IPS DF 19.7 (cell line): ENCODE measurements around the gene TNP2.
"Not testable (repeated sequence)": the region's sequence is repeated elsewhere in the genome, so short reads cannot be mapped to it uniquely, and the experiment has no call there.

ENCODE experiments used
- DNase-seq: peaks from one replicate; pipeline ENCODE4 v3.0.0-alpha.2; 2013; ENCODE audit warnings: low read depth, low spot score

TNP2 gene

DNA sequence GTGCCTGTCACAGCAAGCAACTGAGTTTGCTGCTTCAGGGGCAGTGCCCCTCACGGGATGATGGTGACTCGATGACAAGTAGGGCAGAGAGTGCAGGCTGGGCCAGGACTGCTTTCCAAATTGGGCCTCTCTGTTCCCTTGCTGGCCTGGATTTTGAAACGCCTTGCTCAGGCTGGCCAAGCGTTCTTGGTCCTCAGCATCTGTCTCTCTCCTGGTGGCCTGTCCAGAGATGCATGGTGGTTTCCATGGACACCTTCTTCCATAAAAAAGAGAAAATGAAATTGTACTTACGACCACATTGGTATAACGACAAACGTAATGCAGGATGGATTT, 31.4 kb upstream of the TNP2 start:
- DNase-seq = no peak

DNA sequence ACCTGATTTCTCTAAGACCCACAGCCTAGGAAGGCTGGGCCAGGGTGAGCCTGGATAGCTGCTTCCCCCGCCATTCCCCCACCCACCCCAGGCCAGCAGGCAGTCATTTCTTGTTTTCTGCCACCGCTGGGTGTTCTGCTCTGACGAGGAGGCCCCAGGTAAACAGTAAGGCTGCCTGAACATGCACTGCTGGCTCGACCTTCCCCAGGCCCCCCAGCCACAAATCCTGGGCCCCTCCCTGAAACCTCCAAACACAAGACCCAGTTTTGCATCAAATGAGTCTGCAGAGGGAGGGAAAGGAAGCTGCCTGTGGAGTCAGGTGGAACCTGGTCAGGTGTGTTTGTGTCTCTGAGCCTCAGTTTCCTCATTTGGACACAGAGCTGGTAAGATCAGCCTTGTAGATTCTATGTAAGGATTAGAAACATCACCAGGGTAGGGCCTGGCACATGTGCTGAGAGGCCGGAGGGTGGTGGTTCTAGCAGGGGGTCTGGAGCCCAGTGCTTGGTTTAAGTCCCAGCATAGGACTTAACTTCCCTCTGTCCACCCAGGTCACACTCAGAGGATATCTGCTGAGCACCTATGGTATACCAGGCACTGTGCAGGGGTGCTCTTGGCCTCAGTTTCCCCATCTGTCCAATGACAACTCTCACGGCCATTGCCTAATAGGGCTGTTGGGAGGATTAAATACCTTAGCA, 30.9 kb upstream of the TNP2 start:
- no peak for DNase-seq

- not testable (repeated sequence) for DNase-seq
Measured at GRCh38 chr16:11298950-11299547, 29.9 kb upstream of the TNP2 start.

GRCh38 chr16:11298143-11298900, 29.2 kb upstream of the TNP2 start:
- DNase-seq = no peak

DNA sequence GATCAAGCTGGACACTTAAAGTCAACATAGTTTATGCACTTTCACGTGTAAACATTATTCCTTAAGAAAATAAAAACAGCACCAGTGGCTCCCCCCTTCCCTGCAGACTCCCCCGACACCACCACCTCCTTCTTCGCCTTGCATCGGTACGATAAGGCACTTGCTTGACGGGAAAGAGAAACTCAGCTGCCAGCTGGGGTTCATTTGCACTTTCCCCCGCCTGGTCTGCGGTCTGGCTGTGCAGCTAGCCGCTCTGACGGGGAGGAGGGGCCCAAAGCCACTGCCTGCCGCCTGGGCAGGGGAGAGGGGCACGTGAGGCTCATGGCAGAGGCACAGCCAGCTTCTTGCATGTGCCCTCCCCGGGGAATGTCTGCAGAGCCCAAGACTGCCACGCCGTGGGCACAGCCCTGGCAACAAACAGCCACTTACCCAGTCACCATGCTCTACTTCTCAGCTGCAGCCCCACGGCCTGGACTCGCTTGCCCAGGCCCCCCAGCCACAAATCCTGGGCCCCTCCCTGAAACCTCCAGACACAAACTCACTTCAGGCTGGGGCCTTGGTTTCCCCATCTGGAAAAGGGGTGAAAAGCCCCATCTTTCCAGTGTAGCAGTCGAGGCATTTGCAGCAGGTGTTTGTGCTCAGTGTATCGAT, 28.5 kb upstream of the TNP2 start:
- DNase-seq = no peak

GRCh38 chr16:11296706-11297491, 27.8 kb upstream of the TNP2 start:
- DNase-seq = no peak

DNA sequence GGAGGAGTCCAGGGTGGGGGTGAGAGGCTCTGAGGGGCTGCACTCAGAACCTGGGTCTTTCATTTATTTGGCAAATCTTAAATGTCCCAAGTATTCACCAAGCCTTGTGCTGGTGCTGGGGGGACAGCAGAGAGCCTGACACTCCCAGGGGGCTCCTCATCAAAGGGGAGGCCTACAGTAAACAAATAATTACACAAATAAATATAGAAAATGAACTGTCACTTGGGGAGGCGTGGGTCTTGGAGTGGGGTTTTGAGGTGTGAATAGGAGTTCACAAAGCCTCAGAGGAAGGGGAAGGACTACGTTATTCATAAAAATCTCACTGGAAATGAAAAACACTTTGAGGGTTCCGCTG, 27.2 kb upstream of the TNP2 start:
- no peak for DNase-seq

- DNase-seq = no peak
Measured at GRCh38 chr16:11295672-11296071, 26.5 kb upstream of the TNP2 start.

GRCh38 chr16:11292076-11292748, 23.1 kb upstream of the TNP2 start:
- DNase-seq = no peak

DNA sequence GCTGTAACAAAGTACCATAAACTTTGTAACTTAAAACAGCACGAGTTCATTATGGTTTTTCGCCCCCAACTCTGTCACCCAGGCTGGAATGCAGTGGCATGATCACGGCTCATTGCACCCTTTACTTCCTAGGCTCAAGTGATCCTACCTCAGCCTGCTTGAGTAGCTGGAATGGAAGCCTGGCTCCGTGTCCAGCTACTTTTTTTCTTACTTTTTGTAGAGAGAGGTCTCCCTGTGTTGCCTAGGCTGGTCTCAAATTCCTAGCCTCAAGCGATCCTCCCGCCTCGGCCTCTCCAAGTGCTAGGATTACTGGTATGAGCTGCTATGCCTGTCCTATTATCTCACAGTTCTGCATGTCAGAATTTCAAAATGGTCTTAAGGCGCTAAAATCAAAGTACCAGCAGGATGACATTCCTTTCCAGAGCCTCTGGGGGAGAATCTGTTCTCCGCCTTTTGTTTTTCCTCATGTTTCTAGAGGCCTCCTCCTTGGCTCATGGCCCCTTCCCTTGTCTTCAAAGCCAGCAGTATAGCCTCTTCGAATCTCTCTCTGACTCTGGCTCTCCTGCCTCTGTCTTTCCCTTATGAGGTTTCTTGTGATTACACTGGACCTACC, 22.1 kb upstream of the TNP2 start:
- no peak for DNase-seq

DNA sequence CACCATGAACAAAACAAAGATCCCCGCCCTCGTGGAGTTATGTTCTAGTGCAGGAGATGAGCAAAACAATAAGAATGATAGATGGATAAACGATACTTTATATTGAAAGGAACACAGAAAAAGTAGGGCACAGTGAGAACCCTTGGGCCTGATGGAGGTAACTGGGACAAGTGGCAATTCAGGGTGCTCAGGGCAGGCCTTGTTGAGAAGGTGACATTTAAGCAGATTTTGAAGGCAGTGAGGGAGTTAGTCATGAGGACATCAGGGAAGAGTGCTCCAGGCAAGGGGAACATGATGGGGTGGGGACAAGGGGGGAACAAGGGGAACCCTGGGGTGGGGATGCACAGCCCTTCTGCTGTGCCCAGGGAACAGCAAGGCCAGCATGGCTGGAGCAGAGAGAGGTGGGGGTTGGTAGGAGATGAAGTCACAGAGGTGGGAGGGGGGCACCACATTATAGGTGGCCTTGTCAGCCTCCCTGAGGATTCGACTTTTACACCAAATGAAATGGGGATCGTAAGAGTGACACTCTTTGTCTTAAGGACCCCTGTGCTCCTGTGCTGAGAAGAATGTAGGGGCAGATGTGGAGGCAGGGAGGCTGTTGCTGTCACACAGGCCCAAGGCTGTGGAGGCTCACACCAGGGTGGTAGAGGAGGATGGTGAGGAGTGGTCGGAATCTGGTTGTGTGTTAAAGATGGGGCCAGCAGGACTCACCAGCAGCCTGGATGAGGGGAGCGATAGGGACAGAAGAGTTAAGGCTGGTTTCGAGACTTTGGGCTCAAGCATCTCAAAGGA, 21.2 kb upstream of the TNP2 start:
- no peak for DNase-seq

- DNase-seq = not testable (repeated sequence)
Measured at GRCh38 chr16:11289696-11290095, 20.6 kb upstream of the TNP2 start.

- DNase-seq = no peak
Measured at GRCh38 chr16:11289202-11289601, 20.1 kb upstream of the TNP2 start.

- DNase-seq = no peak
Measured at GRCh38 chr16:11285842-11286241, 16.7 kb upstream of the TNP2 start.

- no peak for DNase-seq
Measured at GRCh38 chr16:11283820-11284248, 14.7 kb upstream of the TNP2 start.

DNA sequence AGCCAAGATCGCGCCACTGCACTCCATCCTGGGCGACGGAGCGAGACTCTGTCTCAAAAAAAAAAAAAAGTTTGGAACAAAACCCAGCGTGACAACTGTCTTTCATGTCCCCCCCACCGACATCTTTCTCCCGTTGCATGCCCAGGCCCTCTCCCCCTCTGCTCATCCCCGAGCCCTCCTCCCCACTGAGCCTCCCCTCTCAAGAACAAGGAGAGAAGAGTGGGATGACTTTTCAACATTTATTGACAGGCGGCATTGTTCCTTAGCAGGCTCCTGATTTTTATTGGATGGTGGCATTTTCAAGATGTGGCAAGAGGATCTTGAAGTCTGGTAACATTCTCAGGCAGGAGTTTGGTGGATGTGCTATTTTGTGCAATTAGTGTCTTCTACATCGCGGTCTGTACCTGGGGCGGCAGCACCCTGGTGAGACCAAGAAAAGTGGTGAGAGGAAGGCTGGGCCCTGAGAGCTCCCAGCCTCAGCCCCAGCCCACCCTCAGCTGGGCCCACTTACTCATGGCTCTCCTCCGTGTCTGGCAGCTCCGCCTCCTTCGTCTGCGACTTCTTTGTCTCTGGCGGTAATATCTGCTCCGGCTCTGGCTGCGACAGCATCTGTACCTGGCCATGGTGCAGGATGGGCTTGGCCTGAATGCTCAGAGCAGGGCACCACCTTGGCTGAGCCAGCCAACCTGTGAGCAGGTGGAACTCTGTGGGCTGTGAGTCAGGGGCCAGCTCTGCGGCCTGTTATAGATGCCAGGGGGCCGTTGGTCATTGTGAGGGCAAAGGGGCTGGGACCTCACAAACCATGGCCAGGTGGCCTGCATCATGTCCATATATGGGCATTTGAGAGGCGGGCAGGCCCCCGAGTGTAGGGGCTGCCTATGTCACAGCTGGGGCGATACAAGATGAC, 11.7 kb upstream of the TNP2 start, which contains the start of gene PRM1:
Gene PRM1 (minus strand): TSS at position 715 of the 907 bp plus-strand sequence. CDS start 92 bp downstream, at position 623.
- DNase-seq = no peak

DNA sequence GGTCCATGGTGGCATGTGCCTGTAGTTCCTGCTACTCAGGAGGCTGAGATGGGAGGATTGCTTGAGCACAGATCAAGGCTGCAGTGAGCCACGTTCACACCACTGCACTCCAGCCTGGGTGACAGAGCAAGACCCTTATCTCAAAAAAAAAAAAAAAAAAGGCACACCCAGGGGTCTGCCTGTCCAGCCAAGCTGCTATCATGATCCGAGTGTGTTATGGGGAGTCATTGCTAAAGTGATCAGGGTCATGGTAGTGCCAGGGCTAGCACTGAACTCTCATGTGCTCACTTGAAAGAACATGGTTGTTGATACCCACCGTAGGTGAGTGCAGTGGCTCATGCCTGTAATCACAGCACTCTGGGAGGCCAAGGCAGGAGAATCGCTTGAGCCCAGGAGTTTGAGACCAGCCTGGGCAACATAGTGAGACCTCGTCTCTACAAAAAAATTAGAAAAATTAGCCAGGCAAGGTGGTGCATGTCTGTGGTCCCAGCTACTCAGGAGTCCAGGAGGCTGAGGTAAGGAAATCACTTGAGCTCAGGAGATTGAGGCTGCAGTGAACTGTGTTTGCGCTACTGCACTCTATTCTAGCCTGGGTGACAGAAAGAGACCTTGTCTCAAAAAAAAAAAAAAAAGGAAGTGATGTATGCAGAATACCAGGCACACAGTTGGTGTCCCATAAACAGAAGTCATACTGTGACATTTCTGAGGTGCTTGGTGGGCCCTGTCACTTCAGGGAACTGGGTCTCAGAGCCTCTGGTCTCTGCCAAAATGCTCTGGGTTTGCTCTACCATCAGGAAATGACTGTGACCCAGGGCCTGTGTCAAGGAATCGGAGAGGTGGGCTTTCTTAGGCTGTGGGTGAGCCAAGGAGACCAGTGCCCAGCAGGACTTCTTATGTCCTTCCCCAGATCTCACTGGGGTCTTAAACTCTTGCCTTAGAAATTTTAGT, 9.8 kb upstream of the TNP2 start:
- DNase-seq = no peak
